HCT116 (cell line): ENCODE measurements around the gene TAF1B. TPM values are rescaled to one million over a fixed set of nuclear protein-coding genes. Genes with fewer than 3 reads are reported as not detected.

ENCODE experiments used
- ATAC-seq: fragments of 200-7000 bp; cut with Tn5 transposase; 2 replicates; pipeline ENCODE4 v1.9.1; 2020; ENCODE audit warnings: mild to moderate bottlenecking, moderate library complexity
- BruUV-seq: library from RNA; stranded (reverse); fragments of 400-500 nt; replicated peaks from 2 replicates; lab custom pipeline; 2021; lab: Mats Ljungman, UMichigan
- CTCF ChIA-PET: fragments of 300-600 bp; sonication (Branson Sonifier 250); formaldehyde crosslinking; loops from one replicate; lab custom pipeline; 2021; ENCODE audit warnings: antibody characterized with exemption; lab: Charles Lee
- POLR2A ChIA-PET: fragments of 300-600, 350-600 bp; sonication (Branson Sonifier 250); formaldehyde crosslinking; loops from one replicate; lab custom pipeline; 2021; ENCODE audit warnings: antibody characterized with exemption; lab: Charles Lee
- RAD21 ChIA-PET, 2 experiments: fragments of 300-600 bp; sonication (Branson Sonifier 250); formaldehyde crosslinking; loops; one replicate each; lab custom pipeline; 2023; ENCODE audit warnings: low total read pairs in 2 of 2; ENCODE audit not compliant: uncharacterized antibody in 2 of 2, unreplicated experiment in 2 of 2, low non-redundant PET in 1 of 2; lab: Charles Lee
- DNase-seq: peaks from one replicate; pipeline ENCODE4 v3.0.0-alpha.2; 2010; ENCODE audit warnings: low read depth, low spot score
- H2AFZ ChIP-seq: fragments of 200-600 bp; shearing (Covaris generic), sonication (generic); 2 replicates; pipeline ENCODE4 v1.6.1; 2017; ENCODE audit warnings: low read depth, mixed run types, mixed read lengths, antibody characterized with exemption, low read length; ENCODE audit not compliant: poor library complexity, severe bottlenecking
- H3K27ac ChIP-seq: 2 replicates; pipeline ENCODE4 v1.5.1; 2012; ENCODE audit warnings: low read depth, low read length
- H3K27me3 ChIP-seq: fragments of 200-600 bp; sonication (generic); 2 replicates; pipeline ENCODE4 v1.6.1; 2016; ENCODE audit warnings: mixed run types, low read length, mixed read lengths; ENCODE audit not compliant: insufficient read depth
- H3K36me3 ChIP-seq, 2 experiments: fragments of 200-500 bp in 1 of 2; fragments of 200-600 bp in 1 of 2; sonication (Bioruptor generic) in 1 of 2; sonication (generic) in 1 of 2; 2 replicates each; pipeline versions ENCODE4 v1.5.1 to v1.6.1; 2014 to 2016; ENCODE audit warnings: low read length in 2 of 2, inconsistent platforms in 1 of 2, mixed read lengths in 1 of 2, mixed run types in 1 of 2; ENCODE audit not compliant: insufficient read depth in 2 of 2, control insufficient read depth in 1 of 2
- H3K4me1 ChIP-seq, 2 experiments: fragments of 200-600 bp in 1 of 2; sonication (generic) in 1 of 2; 2 replicates each; pipeline versions ENCODE4 v1.5.1 to v1.6.1; 2012 to 2017; ENCODE audit warnings: low read length in 2 of 2, inconsistent platforms in 1 of 2, mild to moderate bottlenecking in 1 of 2, mixed read lengths in 1 of 2, mixed run types in 1 of 2, moderate library complexity in 1 of 2; ENCODE audit not compliant: insufficient read depth in 2 of 2, control insufficient read depth in 1 of 2
- H3K4me2 ChIP-seq: fragments of 200-600 bp; sonication (generic); 2 replicates; pipeline ENCODE4 v1.6.1; 2017; ENCODE audit warnings: mixed run types, low read length, mixed read lengths
- H3K4me3 ChIP-seq, 2 experiments: fragments of 200-600 bp in 1 of 2; sonication (generic) in 1 of 2; replicated peaks in 1 of 2; 2 replicates each; pipeline ENCODE4 v1.5.1; 2011 to 2016; ENCODE audit warnings: low read length in 2 of 2, control low read depth in 1 of 2, low read depth in 1 of 2, mild to moderate bottlenecking in 1 of 2, mixed read lengths in 1 of 2, mixed run types in 1 of 2
- H3K79me2 ChIP-seq: fragments of 200-600 bp; sonication (generic); 2 replicates; pipeline ENCODE4 v1.6.1; 2017; ENCODE audit warnings: mild to moderate bottlenecking, mixed run types, low read length, moderate library complexity, mixed read lengths; ENCODE audit not compliant: insufficient read depth
- H3K9ac ChIP-seq: fragments of 200-600 bp; sonication (generic); 2 replicates; pipeline ENCODE4 v1.6.1; 2016; ENCODE audit warnings: low read length, mixed read lengths
- H3K9me2 ChIP-seq: fragments of 200-600 bp; sonication (generic), shearing (Covaris generic); 2 replicates; pipeline ENCODE4 v1.6.1; 2017; ENCODE audit warnings: mixed run types, mild to moderate bottlenecking, moderate library complexity; ENCODE audit not compliant: insufficient read depth
- H3K9me3 ChIP-seq, 2 experiments: fragments of 200-500 bp in 1 of 2; fragments of 200-600 bp in 1 of 2; sonication (Bioruptor generic) in 1 of 2; sonication (generic) in 1 of 2; 2 replicates each; pipeline ENCODE4 v1.6.1; 2014 to 2017; ENCODE audit warnings: low read length in 2 of 2, mixed read lengths in 2 of 2, inconsistent platforms in 1 of 2, low read depth in 1 of 2, mild to moderate bottlenecking in 1 of 2, mixed run types in 1 of 2, moderate library complexity in 1 of 2; ENCODE audit not compliant: control insufficient read depth in 1 of 2, insufficient read depth in 1 of 2
- H4K20me1 ChIP-seq: fragments of 200-600 bp; sonication (generic), shearing (Covaris generic); 2 replicates; pipeline ENCODE4 v1.6.1; 2017; ENCODE audit warnings: mixed run types, mild to moderate bottlenecking, moderate library complexity; ENCODE audit not compliant: insufficient read depth
- CBX3 ChIP-seq: IDR thresholded peaks from 2 replicates; pipeline ENCODE4 v1.6.1; 2012; ENCODE audit warnings: low read depth
- SIN3A ChIP-seq: IDR thresholded peaks from 2 replicates; pipeline ENCODE4 v1.6.1; 2012; ENCODE audit warnings: low read depth
- SRF ChIP-seq: IDR thresholded peaks from 2 replicates; pipeline ENCODE4 v1.6.1; 2012; ENCODE audit warnings: low read depth
- ZBTB33 ChIP-seq: IDR thresholded peaks from 2 replicates; pipeline ENCODE4 v1.6.1; 2011; ENCODE audit warnings: mild to moderate bottlenecking, low read length, moderate library complexity; ENCODE audit not compliant: insufficient replicate concordance; ENCODE audit errors: extremely low read depth
- intact Hi-C: fragments of 100-400 bp; cut with micrococcal nuclease; formaldehyde crosslinking; loops from 2 replicates; pipeline ENCODE4 v1.10.0; 2022
- total RNA-seq: library from RNA; stranded (reverse); gene quantifications from one replicate; pipeline ENCODE4 v1.2.1, GENCODE V29; 2021; ENCODE audit not compliant: unreplicated experiment
- TF ChIP-seq, protein P1 (sequence below): IDR thresholded peaks from 2 replicates; pipeline ENCODE4 v1.6.1; 2012

The TAF1B gene
- total RNA-seq, 1 experiment from 2014 or later = 27.9 TPM

DNA sequence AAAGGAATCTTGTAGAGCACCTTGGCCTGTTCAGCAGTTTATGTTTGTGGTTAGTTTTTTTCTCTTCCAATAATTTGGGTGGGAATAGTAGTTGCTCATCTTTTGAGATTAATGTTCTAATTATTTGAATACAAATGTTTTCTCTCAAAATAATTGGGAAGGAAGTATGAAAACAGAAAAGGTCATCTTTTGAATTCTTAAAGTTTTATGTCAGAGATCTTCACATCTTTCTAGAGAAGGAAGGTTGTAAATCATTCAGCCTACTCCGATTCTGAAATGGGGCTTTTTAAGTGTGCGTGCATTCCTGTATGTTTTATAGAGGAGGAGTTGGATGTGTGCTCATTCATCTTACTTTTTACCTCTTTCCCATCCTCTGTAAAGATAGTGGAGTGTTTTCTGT lies 137.2 kb downstream of the TAF1B start:
- H3K4me3 ChIP-seq = no peak overlapping the region
- POLR2A ChIA-PET = no interaction called here
- BruUV-seq = no TSS peak
- RAD21 ChIA-PET = no interaction called here
- no peaks in the 10 kb centered on the region for H3K9me3 ChIP-seq
- H3K79me2 ChIP-seq = no peaks in the 10 kb centered on the region
- no peak for TF ChIP-seq SRF
- TF ChIP-seq, protein P1, sequence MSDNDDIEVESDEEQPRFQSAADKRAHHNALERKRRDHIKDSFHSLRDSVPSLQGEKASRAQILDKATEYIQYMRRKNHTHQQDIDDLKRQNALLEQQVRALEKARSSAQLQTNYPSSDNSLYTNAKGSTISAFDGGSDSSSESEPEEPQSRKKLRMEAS = no peak
- no peak for TF ChIP-seq CBX3
- TF ChIP-seq SIN3A = no peak
- H3K9ac ChIP-seq = no peak overlapping the region
- H3K4me2 ChIP-seq = no peak overlapping the region
- no peak overlapping the region for H2AFZ ChIP-seq
- no peaks in the 10 kb centered on the region for H3K36me3 ChIP-seq
- CTCF ChIA-PET = no interaction called here
- no peak for DNase-seq
- no peaks in the 10 kb centered on the region for H3K27me3 ChIP-seq
- peaks cover 23 to 37% of the 10 kb centered on the region in 2 experiments for H3K4me1 ChIP-seq
- H3K27ac ChIP-seq = no peak overlapping the region
- H3K9me2 ChIP-seq = no peaks in the 10 kb centered on the region
- ATAC-seq = no peak
- intact Hi-C loops = no loop called here
- H4K20me1 ChIP-seq = no peaks in the 10 kb centered on the region

DNA sequence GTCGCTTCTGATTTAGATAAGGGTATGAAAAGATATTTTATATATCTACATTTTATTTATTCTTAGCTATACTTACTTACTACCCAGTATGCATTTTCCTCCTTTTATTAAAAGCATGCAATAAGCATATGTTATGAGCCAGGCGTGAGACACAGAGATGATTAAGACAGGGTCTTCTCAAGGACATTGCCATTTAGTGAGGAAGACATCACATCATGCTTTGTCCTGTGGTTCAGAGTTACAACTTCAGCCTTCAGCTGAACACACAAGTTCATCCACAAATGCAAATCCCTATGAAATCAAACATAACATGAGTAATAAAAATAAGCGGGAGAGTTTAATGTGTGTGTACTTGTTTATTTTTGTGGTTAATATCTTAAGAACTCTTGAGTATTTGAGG lies 138.4 kb downstream of the TAF1B start:
- H2AFZ ChIP-seq = no peak overlapping the region
- no peak for TF ChIP-seq ZBTB33
- no peak for ATAC-seq
- H3K27ac ChIP-seq = no peak overlapping the region
- DNase-seq = no peak
- H4K20me1 ChIP-seq = no peaks in the 10 kb centered on the region
- H3K9me3 ChIP-seq = no peaks in the 10 kb centered on the region
- POLR2A ChIA-PET = no interaction called here
- CTCF ChIA-PET = no interaction called here
- no peaks in the 10 kb centered on the region for H3K79me2 ChIP-seq
- no peak overlapping the region for H3K4me3 ChIP-seq
- H3K4me1 ChIP-seq = peaks cover 13 to 25% of the 10 kb centered on the region in 2 experiments
- intact Hi-C loops = no loop called here
- H3K27me3 ChIP-seq = no peaks in the 10 kb centered on the region
- H3K4me2 ChIP-seq = no peak overlapping the region
- H3K9ac ChIP-seq = no peak overlapping the region
- BruUV-seq = no TSS peak
- RAD21 ChIA-PET = no interaction called here
- H3K9me2 ChIP-seq = no peaks in the 10 kb centered on the region
- no peaks in the 10 kb centered on the region for H3K36me3 ChIP-seq
